ENCODE results near the gene UBE2F. TPM values are rescaled to one million over a fixed set of nuclear protein-coding genes. Genes with fewer than 3 reads are reported as not detected.

UBE2F gene
- total RNA-seq, 1 experiment from 2014 or later, result 62.1 TPM

DNA sequence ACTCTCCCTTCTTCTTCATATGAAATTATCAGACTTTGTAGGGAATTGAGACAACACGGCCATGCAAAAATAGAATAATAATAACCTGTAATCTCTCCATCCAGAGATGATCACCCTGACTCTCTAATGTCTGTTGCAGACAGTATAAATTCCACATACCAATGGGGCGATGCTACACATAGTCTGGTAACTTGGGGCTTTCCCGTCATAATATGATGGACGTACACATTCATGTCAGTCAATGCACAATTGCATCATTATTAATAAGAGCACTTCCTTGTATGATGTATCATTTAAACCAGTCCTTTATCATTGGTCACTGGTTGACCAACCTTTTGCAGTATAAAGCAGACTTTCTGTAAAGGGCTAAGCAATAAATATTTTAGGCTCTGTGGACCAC is 54.5 kb downstream of the UBE2F start:
- H3K36me3 Mint-ChIP-seq (ENCODE audit: insufficient read depth in 1 of 3, low read depth in 3 of 3), result peaks cover 9 to 21% (median 17%) of the 10 kb centered on the region in 3 experiments; a peak in 6 of 7 replicates
- Histone ChIP-seq H3K23ac (ENCODE audit: insufficient read length, low read depth, low read length) (no peak overlapping the region), H4K5ac (ENCODE audit: insufficient read length, low read depth, low read length) (no peak overlapping the region), H2BK20ac (ENCODE audit: low read depth, low read length, poor library complexity, severe bottlenecking) (no peak overlapping the region), H3K79me1 (ENCODE audit: insufficient read depth, low read depth, low read length, poor library complexity, severe bottlenecking) (no peaks in the 10 kb centered on the region), H2AFZ (ENCODE audit: low read length) (no peak overlapping the region), H4K20me1 (ENCODE audit: control insufficient read depth, insufficient read depth, insufficient read length) (no peaks in the 10 kb centered on the region), H2BK120ac (ENCODE audit: low read depth, low read length, poor library complexity, severe bottlenecking) (no peak overlapping the region), H3K4me2 (ENCODE audit: insufficient read depth, insufficient read length, low read length) (no peak overlapping the region), H2BK15ac (ENCODE audit: low read depth, low read length) (no peak overlapping the region), H2BK5ac (ENCODE audit: insufficient read length, low read length) (no peak overlapping the region), H3K18ac (ENCODE audit: insufficient read length, low read depth, low read length) (no peak overlapping the region), H3K9me3 (ENCODE audit: control insufficient read depth, low read depth, low read length) (no peaks in the 10 kb centered on the region), H4K91ac (ENCODE audit: insufficient read length, low read depth, low read length) (no peak overlapping the region), H3K23me2 (ENCODE audit: insufficient read length, low read depth, low read length, poor library complexity, severe bottlenecking) (no peaks in the 10 kb centered on the region), H2AK5ac (ENCODE audit: insufficient read length, low read length) (no peak overlapping the region), H4K8ac (replicated peaks; ENCODE audit: insufficient read length, low read depth, low read length) (no peak overlapping the region), H3K79me2 (ENCODE audit: insufficient read depth, low read length) (peaks cover 2% of the 10 kb centered on the region; the same call in 1 of the 2 replicates), H3K27ac (ENCODE audit: insufficient read length, low read depth, low read length) (no peak overlapping the region), H3T11ph (ENCODE audit: low read length) (no peak overlapping the region), H3K4ac (ENCODE audit: low read depth, low read length) (no peak overlapping the region), H3K14ac (ENCODE audit: insufficient read depth, low read length) (no peak overlapping the region), H2BK12ac (ENCODE audit: insufficient read length, low read depth, low read length) (no peak overlapping the region), H3K4me1 (ENCODE audit: insufficient read depth, low read length) (no peaks in the 10 kb centered on the region), H3K27me3 (ENCODE audit: insufficient read depth, low read length) (no peaks in the 10 kb centered on the region), H3K56ac (ENCODE audit: insufficient read length, low read depth, low read length) (no peak overlapping the region), H3K9ac (ENCODE audit: extremely low read depth, insufficient read length, low read length) (no peak overlapping the region)
- no peaks in the 10 kb centered on the region for H3K9me3 Mint-ChIP-seq
- no CpG with 5 or more reads among the region's 4 CpGs for WGBS (ENCODE audit: extremely low coverage, insufficient read length, low lambda C conversion rate)
- H3K27me3 Mint-ChIP-seq (ENCODE audit: low read depth), result no peaks in the 10 kb centered on the region; the same call in 1 of the 2 replicates
- H3K4me3 Mint-ChIP-seq, result no peak overlapping the region
- DNase-seq, result no peak
- no peak overlapping the region; a peak in 1 of 7 replicates for H3K27ac Mint-ChIP-seq
- H3K4me1 Mint-ChIP-seq, result peaks cover 0 to 2% of the 10 kb centered on the region in 2 experiments; a peak in 1 of 4 replicates
- TF ChIP-seq, protein P1, sequence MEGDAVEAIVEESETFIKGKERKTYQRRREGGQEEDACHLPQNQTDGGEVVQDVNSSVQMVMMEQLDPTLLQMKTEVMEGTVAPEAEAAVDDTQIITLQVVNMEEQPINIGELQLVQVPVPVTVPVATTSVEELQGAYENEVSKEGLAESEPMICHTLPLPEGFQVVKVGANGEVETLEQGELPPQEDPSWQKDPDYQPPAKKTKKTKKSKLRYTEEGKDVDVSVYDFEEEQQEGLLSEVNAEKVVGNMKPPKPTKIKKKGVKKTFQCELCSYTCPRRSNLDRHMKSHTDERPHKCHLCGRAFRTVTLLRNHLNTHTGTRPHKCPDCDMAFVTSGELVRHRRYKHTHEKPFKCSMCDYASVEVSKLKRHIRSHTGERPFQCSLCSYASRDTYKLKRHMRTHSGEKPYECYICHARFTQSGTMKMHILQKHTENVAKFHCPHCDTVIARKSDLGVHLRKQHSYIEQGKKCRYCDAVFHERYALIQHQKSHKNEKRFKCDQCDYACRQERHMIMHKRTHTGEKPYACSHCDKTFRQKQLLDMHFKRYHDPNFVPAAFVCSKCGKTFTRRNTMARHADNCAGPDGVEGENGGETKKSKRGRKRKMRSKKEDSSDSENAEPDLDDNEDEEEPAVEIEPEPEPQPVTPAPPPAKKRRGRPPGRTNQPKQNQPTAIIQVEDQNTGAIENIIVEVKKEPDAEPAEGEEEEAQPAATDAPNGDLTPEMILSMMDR (conservative IDR thresholded peaks at IDR 0.05), result no peak

Data from H9 (cell line).